Fibroblast of lung (primary cell): Measurements from ENCODE around the gene KCNQ1OT1. TPM values are rescaled to one million over a fixed set of nuclear protein-coding genes. Genes with fewer than 3 reads are reported as not detected.

Experiments
- DNase-seq, 2 donors: peaks; one replicate each; pipeline versions ENCODE4 v3.0.0 to v3.0.0-alpha.2; 2010; ENCODE audit warnings: low read depth in 2 of 2
- H2AFZ ChIP-seq: 2 replicates; pipeline ENCODE4 v1.5.1; 2012; ENCODE audit warnings: low read length, control low read depth, inconsistent platforms
- H3K27ac ChIP-seq: 2 replicates; pipeline ENCODE4 v1.5.1; 2011; ENCODE audit warnings: low read length, control low read depth; ENCODE audit not compliant: insufficient read depth
- H3K27me3 ChIP-seq: 2 replicates; pipeline ENCODE4 v1.5.1; 2011; ENCODE audit warnings: mild to moderate bottlenecking, low read length; ENCODE audit not compliant: control insufficient read depth, insufficient read depth
- H3K36me3 ChIP-seq: 2 replicates; pipeline ENCODE4 v1.5.1; 2011; ENCODE audit warnings: low read length; ENCODE audit not compliant: control insufficient read depth, insufficient read depth
- H3K4me1 ChIP-seq: 2 replicates; pipeline ENCODE4 v1.5.1; 2011; ENCODE audit warnings: low read length; ENCODE audit not compliant: control insufficient read depth, insufficient read depth; ENCODE audit errors: extremely low read depth
- H3K4me2 ChIP-seq: 2 replicates; pipeline ENCODE4 v1.5.1; 2011; ENCODE audit warnings: low read length, control low read depth; ENCODE audit not compliant: insufficient read depth; ENCODE audit errors: extremely low read depth
- H3K4me3 ChIP-seq, 4 experiments: fragments of 200-600 bp in 1 of 4; sonication (generic) in 1 of 4; replicated peaks in 1 of 4; 2 replicates each; pipeline ENCODE4 v1.5.1; 2011 to 2016; ENCODE audit warnings: low read length in 4 of 4, low read depth in 3 of 4, mild to moderate bottlenecking in 3 of 4, control low read depth in 2 of 4, inconsistent platforms in 1 of 4, mixed read lengths in 1 of 4; ENCODE audit not compliant: insufficient read depth in 1 of 4; ENCODE audit errors: control extremely low read depth in 1 of 4
- H3K79me2 ChIP-seq: 2 replicates; pipeline ENCODE4 v1.5.1; 2012; ENCODE audit warnings: mild to moderate bottlenecking, low read length, inconsistent platforms; ENCODE audit not compliant: control insufficient read depth, insufficient read depth
- H3K9ac ChIP-seq: 2 replicates; pipeline ENCODE4 v1.5.1; 2011; ENCODE audit warnings: mild to moderate bottlenecking, low read length, control low read depth; ENCODE audit not compliant: insufficient read depth
- H3K9me3 ChIP-seq: 2 replicates; pipeline ENCODE4 v1.5.1; 2012; ENCODE audit warnings: low read depth, low read length; ENCODE audit not compliant: control insufficient read depth, insufficient read depth
- H4K20me1 ChIP-seq: 2 replicates; pipeline ENCODE4 v1.5.1; 2011; ENCODE audit warnings: low read length; ENCODE audit not compliant: control insufficient read depth, insufficient read depth; ENCODE audit errors: extremely low read depth
- EZH2 ChIP-seq: IDR thresholded peaks from 2 replicates; pipeline ENCODE4 v1.5.1; 2012; ENCODE audit warnings: low read length, control low read depth, mild to moderate bottlenecking; ENCODE audit errors: missing control alignments
- polyA plus RNA-seq, 2 donors: library from polyadenylated mRNA; depleted of rRNA in 1 of 2; stranded (reverse) in 1 of 2; unstranded in 1 of 2; fragments of >200 nt; gene quantifications; 2 replicates each; pipeline ENCODE4 v1.2.1, GENCODE V29; 2011 to 2012; ENCODE audit warnings: missing spikeins in 1 of 2
- total RNA-seq: library from RNA; depleted of rRNA; stranded (reverse); fragments of >200 nt; gene quantifications from 2 replicates; pipeline ENCODE4 v1.2.1, GENCODE V29; 2014
- TF ChIP-seq, protein P1 (sequence below), 2 donors: IDR thresholded peaks in 1 of 2; conservative IDR thresholded peaks in 1 of 2; 1 replicate in 1 of 2; 2 replicates in 1 of 2; pipeline ENCODE4 v1.5.1; 2011 to 2012; ENCODE audit warnings: low read length in 2 of 2, control low read depth in 1 of 2, inconsistent platforms in 1 of 2, low read depth in 1 of 2, mild to moderate bottlenecking in 1 of 2

Gene KCNQ1OT1
- total and polyA plus RNA-seq, 2 donors (not counting 1 experiment from before 2014, with no cell fraction given) = 0.11 to 1.8 TPM

DNA sequence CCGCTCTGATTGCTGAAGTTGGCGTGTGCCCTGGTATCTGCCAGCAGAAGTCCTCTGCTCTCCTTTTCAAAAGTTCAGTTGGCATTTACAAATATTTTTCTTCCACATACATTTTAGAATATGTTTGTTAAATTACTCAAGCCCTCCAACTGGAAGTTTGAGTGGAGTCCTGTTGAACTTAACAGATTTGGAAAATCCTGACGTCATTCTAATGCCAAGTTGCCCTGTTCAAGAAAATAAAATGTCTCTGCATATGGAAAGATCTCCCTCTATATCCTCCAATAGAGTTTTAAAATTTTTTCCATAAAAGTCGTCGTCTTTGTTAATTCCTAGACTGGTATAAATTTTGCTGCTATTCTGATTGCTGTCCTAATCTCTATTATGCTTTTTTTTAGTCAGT lies 3.3 kb downstream of the KCNQ1OT1 start:
- no peak overlapping the region for H3K9ac ChIP-seq
- no peak overlapping the region for H3K4me2 ChIP-seq
- peak overlapping the region in 2 of 4 experiments; percentile 6 to 94 for H3K4me3 ChIP-seq

DNA sequence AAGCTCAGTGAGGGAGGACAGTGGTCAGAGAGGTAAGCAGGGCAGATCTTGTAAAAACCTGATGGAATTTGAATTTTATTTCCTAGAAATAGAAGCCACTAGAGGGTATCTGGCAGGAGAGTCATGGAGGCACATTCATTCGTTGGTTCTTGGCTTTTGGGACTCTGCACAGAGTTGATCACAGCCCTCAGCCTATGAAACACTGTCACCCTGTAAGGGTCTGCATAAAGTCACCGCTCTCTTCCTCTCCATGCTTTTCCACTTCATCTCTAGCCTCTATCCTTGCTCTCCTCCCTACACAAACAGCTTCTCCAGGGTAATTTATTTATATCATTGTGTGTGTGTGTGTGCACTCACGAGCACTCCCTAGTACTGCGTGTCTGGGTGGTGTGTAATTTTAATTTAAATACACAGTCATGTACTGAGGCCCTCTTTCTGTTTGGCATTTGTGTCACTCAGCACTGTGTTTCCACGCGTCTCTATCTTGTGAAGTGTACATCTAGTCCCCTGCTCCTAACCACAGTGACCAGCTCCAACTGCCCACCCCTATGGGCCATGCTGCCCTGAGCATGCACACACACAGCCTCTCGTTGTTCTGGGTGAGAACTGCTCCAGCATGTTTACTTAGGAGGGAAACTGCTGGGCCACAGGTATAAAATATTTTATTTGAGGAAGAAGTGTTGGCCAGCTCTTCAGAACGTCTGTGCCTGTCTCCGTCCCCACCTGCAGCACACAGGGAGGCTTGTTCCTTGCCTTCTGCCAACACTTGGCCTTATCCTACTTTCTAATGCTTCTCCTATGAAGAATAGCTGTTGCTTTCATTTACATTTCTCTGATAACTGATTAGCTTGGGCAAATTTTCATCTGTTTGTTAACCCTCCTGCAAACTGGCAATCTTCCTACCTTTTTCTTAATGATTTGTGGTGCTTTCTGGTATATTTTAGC lies 4.5 kb downstream of the KCNQ1OT1 start:
- Histone ChIP-seq H3K4me3 (no peak overlapping the region), H2AFZ (no peak overlapping the region), H3K79me2 (peaks cover 77% of the 10 kb centered on the region), H3K4me1 (no peaks in the 10 kb centered on the region), H3K9ac (no peak overlapping the region), H3K4me2 (no peak overlapping the region), H3K27me3 (no peaks in the 10 kb centered on the region), H3K36me3 (no peaks in the 10 kb centered on the region), H4K20me1 (peaks cover 3% of the 10 kb centered on the region), H3K9me3 (no peaks in the 10 kb centered on the region), H3K27ac (no peak overlapping the region)
- DNase-seq = no peak
- no peak for TF ChIP-seq EZH2
- TF ChIP-seq, protein P1, sequence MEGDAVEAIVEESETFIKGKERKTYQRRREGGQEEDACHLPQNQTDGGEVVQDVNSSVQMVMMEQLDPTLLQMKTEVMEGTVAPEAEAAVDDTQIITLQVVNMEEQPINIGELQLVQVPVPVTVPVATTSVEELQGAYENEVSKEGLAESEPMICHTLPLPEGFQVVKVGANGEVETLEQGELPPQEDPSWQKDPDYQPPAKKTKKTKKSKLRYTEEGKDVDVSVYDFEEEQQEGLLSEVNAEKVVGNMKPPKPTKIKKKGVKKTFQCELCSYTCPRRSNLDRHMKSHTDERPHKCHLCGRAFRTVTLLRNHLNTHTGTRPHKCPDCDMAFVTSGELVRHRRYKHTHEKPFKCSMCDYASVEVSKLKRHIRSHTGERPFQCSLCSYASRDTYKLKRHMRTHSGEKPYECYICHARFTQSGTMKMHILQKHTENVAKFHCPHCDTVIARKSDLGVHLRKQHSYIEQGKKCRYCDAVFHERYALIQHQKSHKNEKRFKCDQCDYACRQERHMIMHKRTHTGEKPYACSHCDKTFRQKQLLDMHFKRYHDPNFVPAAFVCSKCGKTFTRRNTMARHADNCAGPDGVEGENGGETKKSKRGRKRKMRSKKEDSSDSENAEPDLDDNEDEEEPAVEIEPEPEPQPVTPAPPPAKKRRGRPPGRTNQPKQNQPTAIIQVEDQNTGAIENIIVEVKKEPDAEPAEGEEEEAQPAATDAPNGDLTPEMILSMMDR (conservative IDR thresholded peaks at IDR 0.05 in 1 of 2, IDR thresholded peaks at IDR 0.05 in 1 of 2; ENCODE audit: low read depth in 1 of 2, low read length in 2 of 2) = no peak

More for the DNA sequence above, 3.3 kb downstream of the KCNQ1OT1 start:
- peaks cover 3% of the 10 kb centered on the region for H4K20me1 ChIP-seq
- no peak overlapping the region for H3K27ac ChIP-seq
- peaks cover 75% of the 10 kb centered on the region for H3K79me2 ChIP-seq
- no peak for DNase-seq
- no peaks in the 10 kb centered on the region for H3K27me3 ChIP-seq
- TF ChIP-seq, protein P1 (conservative IDR thresholded peaks at IDR 0.05 in 1 of 2, IDR thresholded peaks at IDR 0.05 in 1 of 2; ENCODE audit: low read depth in 1 of 2, low read length in 2 of 2) = no peak
- no peak for TF ChIP-seq EZH2
- peaks cover 2% of the 10 kb centered on the region for H3K4me1 ChIP-seq
- no peaks in the 10 kb centered on the region for H3K36me3 ChIP-seq
- no peak overlapping the region for H2AFZ ChIP-seq
- H3K9me3 ChIP-seq = no peaks in the 10 kb centered on the region

DNA sequence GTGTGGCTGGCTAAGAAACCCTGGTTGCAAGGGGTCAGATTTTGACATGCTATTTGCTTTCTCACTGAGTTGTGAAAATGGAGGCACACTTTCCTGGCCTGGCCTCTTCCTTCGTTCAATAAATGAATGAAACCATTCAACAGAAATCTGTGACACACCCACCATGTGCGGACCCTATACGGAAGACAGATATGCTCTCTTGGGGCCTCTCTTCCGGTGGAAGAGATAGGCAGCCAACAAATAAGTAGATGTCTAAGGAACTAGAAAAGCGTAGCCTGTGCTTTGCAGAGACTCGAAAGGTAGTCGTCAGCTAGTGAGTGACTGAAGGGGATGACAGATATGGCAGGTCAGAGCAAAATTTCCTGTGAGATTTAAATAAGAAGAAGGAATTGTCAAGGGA lies 5.3 kb downstream of the KCNQ1OT1 start:
- peaks cover 3% of the 10 kb centered on the region for H4K20me1 ChIP-seq

More for the DNA sequence above, 5.3 kb downstream of the KCNQ1OT1 start:
- Histone ChIP-seq H3K36me3 (no peaks in the 10 kb centered on the region), H3K4me2 (no peak overlapping the region), H3K4me1 (no peaks in the 10 kb centered on the region), H3K27me3 (no peaks in the 10 kb centered on the region), H3K4me3 (no peak overlapping the region), H3K79me2 (peaks cover 75% of the 10 kb centered on the region), H3K9ac (no peak overlapping the region), H3K27ac (no peak overlapping the region), H3K9me3 (no peaks in the 10 kb centered on the region), H2AFZ (no peak overlapping the region)
- no peak for TF ChIP-seq EZH2
- TF ChIP-seq, protein P1 (conservative IDR thresholded peaks at IDR 0.05 in 1 of 2, IDR thresholded peaks at IDR 0.05 in 1 of 2; ENCODE audit: low read depth in 1 of 2, low read length in 2 of 2) = no peak
- no peak for DNase-seq
